Brain microvascular endothelial cell (primary cell): ENCODE data around the gene DOCK4.

ENCODE experiments used
- DNase-seq: peaks from one replicate; pipeline ENCODE4 v3.0.0-alpha.2; 2020
- H3K27ac ChIP-seq: fragments of 250-450 bp; sonication (Bioruptor Pico); 2 replicates; pipeline ENCODE4 v1.5.1; 2020; ENCODE audit warnings: mild to moderate bottlenecking, moderate library complexity
- H3K27me3 ChIP-seq: fragments of 250-450 bp; sonication (Bioruptor Pico); replicated peaks from 2 replicates; pipeline ENCODE4 v1.5.1; 2020; ENCODE audit warnings: mild to moderate bottlenecking
- H3K36me3 ChIP-seq: fragments of 250-450 bp; sonication (Bioruptor Pico); replicated peaks from 2 replicates; pipeline ENCODE4 v1.5.1; 2020; ENCODE audit warnings: mild to moderate bottlenecking
- H3K4me3 ChIP-seq: 2 replicates; pipeline ENCODE4 v1.5.1; 2011; ENCODE audit warnings: low read depth, mild to moderate bottlenecking, control low read depth, low read length, moderate library complexity
- in situ Hi-C: cut with HindIII; loops from 2 replicates; pipeline ENCODE4 v1.10.0; 2017; ENCODE audit warnings: low sequenced_read_pairs, low pct_ligation_motif_present
- TF ChIP-seq, protein P1 (sequence below): IDR thresholded peaks from 2 replicates; pipeline ENCODE4 v1.5.1; 2011; ENCODE audit warnings: low read depth, mild to moderate bottlenecking, moderate library complexity, low read length, control low read depth, inconsistent platforms; ENCODE audit errors: missing control alignments

DOCK4 gene

DNA sequence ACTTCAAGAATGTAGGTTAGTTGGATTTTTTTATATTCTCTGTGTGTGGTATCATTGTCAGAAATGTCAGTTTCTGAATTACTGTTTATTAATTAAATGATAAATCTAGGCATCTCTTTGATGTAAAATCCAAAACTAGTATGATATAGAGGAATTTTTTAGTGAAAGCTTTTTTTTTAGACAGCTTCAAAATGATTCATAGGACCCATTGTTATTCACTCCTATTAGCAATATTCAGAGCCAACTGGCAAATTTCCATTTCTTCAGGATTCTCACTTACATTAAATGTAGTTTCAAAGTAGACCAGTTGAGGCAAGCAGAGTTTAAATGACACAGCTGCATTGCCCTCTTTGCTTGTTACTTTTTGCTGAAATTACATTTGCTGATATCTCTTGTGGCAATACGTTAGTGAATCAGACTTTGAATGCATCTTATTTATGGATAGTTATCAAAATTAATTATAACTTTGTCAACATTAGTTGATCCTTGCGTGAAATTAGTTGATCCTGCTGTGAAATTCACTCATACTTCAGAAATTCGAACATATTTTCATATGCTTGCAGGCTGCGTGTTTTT, 20.6 kb upstream of the DOCK4 start:
- in situ Hi-C loops = no loop called here
- Histone ChIP-seq H3K36me3 (no peaks in the 10 kb centered on the region), H3K4me3 (no peak overlapping the region), H3K27ac (no peak overlapping the region), H3K27me3 (no peaks in the 10 kb centered on the region)
- TF ChIP-seq, protein P1, sequence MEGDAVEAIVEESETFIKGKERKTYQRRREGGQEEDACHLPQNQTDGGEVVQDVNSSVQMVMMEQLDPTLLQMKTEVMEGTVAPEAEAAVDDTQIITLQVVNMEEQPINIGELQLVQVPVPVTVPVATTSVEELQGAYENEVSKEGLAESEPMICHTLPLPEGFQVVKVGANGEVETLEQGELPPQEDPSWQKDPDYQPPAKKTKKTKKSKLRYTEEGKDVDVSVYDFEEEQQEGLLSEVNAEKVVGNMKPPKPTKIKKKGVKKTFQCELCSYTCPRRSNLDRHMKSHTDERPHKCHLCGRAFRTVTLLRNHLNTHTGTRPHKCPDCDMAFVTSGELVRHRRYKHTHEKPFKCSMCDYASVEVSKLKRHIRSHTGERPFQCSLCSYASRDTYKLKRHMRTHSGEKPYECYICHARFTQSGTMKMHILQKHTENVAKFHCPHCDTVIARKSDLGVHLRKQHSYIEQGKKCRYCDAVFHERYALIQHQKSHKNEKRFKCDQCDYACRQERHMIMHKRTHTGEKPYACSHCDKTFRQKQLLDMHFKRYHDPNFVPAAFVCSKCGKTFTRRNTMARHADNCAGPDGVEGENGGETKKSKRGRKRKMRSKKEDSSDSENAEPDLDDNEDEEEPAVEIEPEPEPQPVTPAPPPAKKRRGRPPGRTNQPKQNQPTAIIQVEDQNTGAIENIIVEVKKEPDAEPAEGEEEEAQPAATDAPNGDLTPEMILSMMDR = no peak
- DNase-seq = no peak

DNA sequence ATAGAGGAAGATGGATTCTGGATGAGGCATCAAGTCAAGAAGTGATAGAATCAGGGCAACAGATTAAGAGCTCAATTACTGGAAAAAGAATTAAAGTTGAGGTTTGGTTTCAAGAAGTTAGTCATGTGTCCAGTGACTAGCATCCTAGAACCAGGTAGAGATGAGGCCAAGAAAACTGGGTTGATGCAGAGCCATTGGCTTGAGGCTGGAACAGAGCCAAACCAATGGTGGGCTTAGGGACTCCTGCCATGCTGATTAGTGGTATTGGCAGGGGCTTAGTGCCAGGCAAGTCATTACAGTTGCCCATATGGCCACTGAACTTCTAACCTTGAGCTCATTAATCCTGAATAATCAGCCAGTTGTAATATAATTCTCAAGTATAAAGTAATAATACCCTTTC, 18.8 kb upstream of the DOCK4 start:
- H3K27me3 ChIP-seq = no peaks in the 10 kb centered on the region
- in situ Hi-C loops = no loop called here
- no peaks in the 10 kb centered on the region for H3K36me3 ChIP-seq
- DNase-seq = no peak
- TF ChIP-seq, protein P1 = no peak
- no peak overlapping the region for H3K4me3 ChIP-seq
- H3K27ac ChIP-seq = no peak overlapping the region

DNA sequence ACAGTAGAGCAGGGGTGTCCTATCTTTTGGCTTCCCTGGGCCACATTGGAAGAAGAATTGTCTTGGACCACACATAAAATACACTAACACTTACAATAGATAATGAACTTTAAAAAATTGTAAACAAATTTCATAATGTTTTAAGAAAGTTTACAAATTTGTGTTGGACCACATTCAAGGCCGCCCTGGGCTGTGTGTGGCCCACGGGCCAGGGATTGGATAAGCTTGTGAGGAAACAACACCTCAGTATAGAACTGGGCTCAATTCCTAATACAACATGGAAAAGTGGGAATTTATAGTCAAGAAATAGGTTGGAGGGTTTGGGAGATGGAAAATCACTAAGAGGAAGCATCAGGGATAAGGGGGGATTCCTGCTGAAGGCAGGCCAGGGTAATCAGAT, 18.0 kb upstream of the DOCK4 start:
- DNase-seq = no peak
- in situ Hi-C loops = no loop called here
- H3K36me3 ChIP-seq = no peaks in the 10 kb centered on the region
- no peaks in the 10 kb centered on the region for H3K27me3 ChIP-seq
- no peak overlapping the region for H3K27ac ChIP-seq
- H3K4me3 ChIP-seq = no peak overlapping the region
- TF ChIP-seq, protein P1 = no peak

DNA sequence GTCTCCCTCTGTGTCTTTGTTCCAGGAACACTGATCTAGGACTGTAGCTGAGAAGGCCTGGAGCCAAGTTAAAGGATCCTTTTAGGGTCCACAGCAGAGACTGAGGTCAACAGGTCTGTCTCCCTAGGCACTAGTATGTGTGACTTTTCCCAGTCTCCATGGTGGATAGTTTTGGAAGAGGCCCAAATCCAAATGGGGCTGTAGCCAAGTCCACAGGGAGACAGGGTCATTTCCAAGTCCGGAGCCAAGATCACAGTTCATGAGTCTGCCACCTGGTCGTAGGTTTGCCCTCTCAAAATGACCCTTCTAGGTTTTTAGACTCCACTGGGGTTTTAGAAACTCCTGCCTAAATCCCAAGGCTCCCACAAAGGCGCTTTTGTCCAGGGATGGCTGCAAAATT, 17.1 kb upstream of the DOCK4 start:
- in situ Hi-C loops = no loop called here
- no peak for DNase-seq
- TF ChIP-seq, protein P1 = no peak
- H3K27me3 ChIP-seq = no peaks in the 10 kb centered on the region
- H3K4me3 ChIP-seq = no peak overlapping the region
- no peaks in the 10 kb centered on the region for H3K36me3 ChIP-seq
- H3K27ac ChIP-seq = no peak overlapping the region

DNA sequence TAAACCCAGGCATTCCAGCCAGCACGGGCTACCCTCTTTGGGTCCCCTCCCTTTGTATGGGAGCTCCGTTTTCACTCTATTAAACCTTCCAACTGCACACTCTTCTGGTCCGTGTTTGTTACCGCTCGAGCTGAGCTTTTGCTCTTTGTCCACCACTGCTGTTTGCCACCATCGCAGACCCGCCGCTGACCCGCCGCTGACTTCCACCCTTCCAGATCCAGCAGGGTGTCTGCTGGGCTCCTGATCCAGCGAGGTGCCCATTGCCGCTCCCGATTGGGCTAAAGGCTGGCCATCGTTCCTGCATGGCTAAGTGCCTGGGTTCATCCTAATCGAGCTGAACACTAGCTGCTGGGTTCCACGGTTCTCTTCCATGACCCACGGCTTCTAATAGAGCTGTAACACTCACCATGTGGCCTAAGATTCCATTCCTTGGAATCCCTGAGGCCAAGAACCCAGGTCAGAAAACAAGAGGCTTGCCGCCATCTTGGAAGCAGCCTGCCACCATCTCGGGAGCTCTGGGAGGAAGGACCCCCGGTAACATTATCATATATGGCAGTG, 14.8 kb upstream of the DOCK4 start:
- in situ Hi-C loops = no loop called here

DNA sequence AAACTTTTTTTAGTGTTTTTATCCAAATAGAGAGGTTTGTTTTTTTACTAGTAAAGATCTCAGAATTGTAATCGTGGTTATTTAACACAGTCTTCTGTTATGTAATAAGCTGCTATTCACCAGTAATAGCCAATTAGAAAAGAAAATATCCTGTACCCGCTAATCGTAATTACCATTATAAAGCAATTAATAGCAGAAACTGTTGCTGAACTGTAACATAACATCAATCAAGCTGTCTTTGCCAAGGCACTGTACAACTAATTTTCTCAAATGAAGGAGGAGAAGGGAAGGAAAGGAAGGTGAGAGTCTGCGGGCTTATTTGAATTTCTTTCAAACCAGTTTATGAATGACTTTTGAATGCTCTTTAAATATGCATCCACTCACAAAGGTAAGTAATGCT, 9.6 kb upstream of the DOCK4 start:
- no peak overlapping the region for H3K4me3 ChIP-seq
- DNase-seq = no peak
- H3K36me3 ChIP-seq = no peaks in the 10 kb centered on the region
- TF ChIP-seq, protein P1 = no peak
- in situ Hi-C loops = no loop called here
- H3K27me3 ChIP-seq = no peaks in the 10 kb centered on the region
- no peak overlapping the region for H3K27ac ChIP-seq

More for the DNA sequence above, 14.8 kb upstream of the DOCK4 start:
- Histone ChIP-seq H3K36me3 (no peaks in the 10 kb centered on the region), H3K27me3 (no peaks in the 10 kb centered on the region), H3K27ac (no peak overlapping the region), H3K4me3 (no peak overlapping the region)
- TF ChIP-seq, protein P1 = no peak
- no peak for DNase-seq
